Measurements from ENCODE around the gene SLC15A4.

Gene SLC15A4

GRCh38 chr12:128743916-128744315, 79.8 kb downstream of the SLC15A4 start:
- no peak for DNase-seq

Data from NCI-H146 (cell line).